Osteoblast (primary cell): ENCODE data around the gene AP2S1. TPM values are rescaled to one million over a fixed set of nuclear protein-coding genes. Genes with fewer than 3 reads are reported as not detected.

ENCODE experiments used
- DNase-seq: peaks from one replicate; pipeline ENCODE4 v3.0.0; 2011; ENCODE audit warnings: low spot score, mixed read lengths; ENCODE audit not compliant: insufficient read length; ENCODE audit errors: missing footprints
- H2AFZ ChIP-seq: 2 replicates; pipeline ENCODE4 v1.6.0; 2011; ENCODE audit warnings: mild to moderate bottlenecking, low read length
- H3K27ac ChIP-seq: 2 replicates; pipeline ENCODE4 v1.5.1; 2011; ENCODE audit warnings: mild to moderate bottlenecking, low read depth, low read length, moderate library complexity
- H3K27me3 ChIP-seq: 2 replicates; pipeline ENCODE4 v1.6.0; 2012; ENCODE audit warnings: mild to moderate bottlenecking, control low read depth, inconsistent platforms, low read length, moderate library complexity; ENCODE audit not compliant: insufficient read depth
- H3K36me3 ChIP-seq: 2 replicates; pipeline ENCODE4 v1.5.1; 2011; ENCODE audit warnings: mild to moderate bottlenecking, low read length, control low read depth, moderate library complexity; ENCODE audit not compliant: insufficient read depth
- H3K4me1 ChIP-seq: 2 replicates; pipeline ENCODE4 v1.5.1; 2011; ENCODE audit warnings: mild to moderate bottlenecking, low read length, control low read depth, moderate library complexity; ENCODE audit not compliant: insufficient read depth
- H3K4me2 ChIP-seq: 2 replicates; pipeline ENCODE4 v1.6.0; 2011; ENCODE audit warnings: mild to moderate bottlenecking, low read length; ENCODE audit not compliant: insufficient read depth
- H3K4me3 ChIP-seq: fragments of 200-600 bp; sonication (generic); 3 replicates; pipeline ENCODE4 v1.5.1; 2012; ENCODE audit warnings: mild to moderate bottlenecking, low read length, inconsistent platforms; ENCODE audit not compliant: insufficient read depth
- H3K79me2 ChIP-seq: 2 replicates; pipeline ENCODE4 v1.6.0; 2012; ENCODE audit warnings: mild to moderate bottlenecking, low read length, control low read depth, inconsistent platforms; ENCODE audit not compliant: insufficient read depth
- H3K9me3 ChIP-seq: 2 replicates; pipeline ENCODE4 v1.5.1; 2011; ENCODE audit warnings: low read depth, low read length, control low read depth
- H4K20me1 ChIP-seq: 2 replicates; pipeline ENCODE4 v1.6.0; 2012; ENCODE audit warnings: mild to moderate bottlenecking, low read length, control low read depth; ENCODE audit not compliant: insufficient read depth
- total RNA-seq: library from RNA; depleted of rRNA; stranded (reverse); fragments of >200 nt; gene quantifications from 2 replicates; pipeline ENCODE4 v1.2.3, GENCODE V29; 2012
- TF ChIP-seq, protein P1 (sequence below): IDR thresholded peaks from 2 replicates; pipeline ENCODE4 v1.5.1; 2011; ENCODE audit warnings: mild to moderate bottlenecking, low read depth, low read length, moderate library complexity; ENCODE audit errors: extremely low read depth

AP2S1 gene
- 117 and 136 TPM in 2 replicates for total RNA-seq

DNA sequence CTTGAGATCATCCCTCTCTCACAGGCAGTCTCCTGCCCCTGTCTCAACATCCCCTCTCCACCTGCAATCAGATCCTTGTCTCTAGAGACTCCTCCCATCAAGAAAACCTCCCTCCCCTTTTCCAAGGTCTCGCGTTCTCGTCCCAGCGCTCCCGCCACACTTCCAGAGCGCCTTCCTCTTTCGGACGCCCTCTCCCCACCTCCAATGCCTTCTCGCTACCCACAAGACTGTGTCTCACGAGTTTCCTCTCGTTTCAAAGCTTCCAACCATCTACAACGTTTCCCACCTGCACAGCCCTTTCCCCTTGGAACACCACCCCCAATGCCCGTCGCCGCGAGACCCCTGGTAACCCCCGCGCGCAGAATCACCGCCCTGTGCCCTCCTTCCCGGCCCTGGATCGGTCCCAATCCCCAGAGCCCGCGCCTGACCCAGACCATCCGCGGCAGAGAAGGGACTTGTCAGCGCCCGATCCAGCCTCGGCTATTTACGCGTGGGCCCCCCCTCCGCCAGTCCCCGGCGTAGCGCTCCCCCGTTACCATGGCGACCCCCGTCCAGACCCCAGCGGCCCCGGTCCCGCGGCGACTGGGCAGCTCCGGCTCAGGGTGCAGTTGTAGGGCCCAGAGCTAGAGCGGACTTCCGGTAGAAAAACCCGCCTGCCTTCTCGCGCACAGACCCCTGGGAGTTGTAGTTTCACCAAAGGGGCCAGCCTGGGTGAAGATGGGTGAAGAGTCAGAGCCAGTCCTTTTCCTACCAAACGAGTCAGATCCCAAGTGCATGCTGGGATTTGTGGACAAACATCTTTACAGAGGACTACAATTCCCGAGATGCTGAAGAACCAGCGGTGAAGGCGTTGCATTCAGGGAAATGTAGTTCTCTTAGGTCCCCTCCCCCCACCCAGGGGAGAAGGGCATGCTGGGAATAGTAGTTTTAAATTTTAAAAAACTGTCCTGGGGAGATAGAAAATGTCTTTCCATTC, at the start of gene AP2S1:
TSS of gene AP2S1 (minus strand) at position 619 of the 976 bp plus-strand sequence. CDS start at position 539, 80 bp downstream.
- no peaks in the 10 kb centered on the region for H3K9me3 ChIP-seq
- TF ChIP-seq, protein P1, sequence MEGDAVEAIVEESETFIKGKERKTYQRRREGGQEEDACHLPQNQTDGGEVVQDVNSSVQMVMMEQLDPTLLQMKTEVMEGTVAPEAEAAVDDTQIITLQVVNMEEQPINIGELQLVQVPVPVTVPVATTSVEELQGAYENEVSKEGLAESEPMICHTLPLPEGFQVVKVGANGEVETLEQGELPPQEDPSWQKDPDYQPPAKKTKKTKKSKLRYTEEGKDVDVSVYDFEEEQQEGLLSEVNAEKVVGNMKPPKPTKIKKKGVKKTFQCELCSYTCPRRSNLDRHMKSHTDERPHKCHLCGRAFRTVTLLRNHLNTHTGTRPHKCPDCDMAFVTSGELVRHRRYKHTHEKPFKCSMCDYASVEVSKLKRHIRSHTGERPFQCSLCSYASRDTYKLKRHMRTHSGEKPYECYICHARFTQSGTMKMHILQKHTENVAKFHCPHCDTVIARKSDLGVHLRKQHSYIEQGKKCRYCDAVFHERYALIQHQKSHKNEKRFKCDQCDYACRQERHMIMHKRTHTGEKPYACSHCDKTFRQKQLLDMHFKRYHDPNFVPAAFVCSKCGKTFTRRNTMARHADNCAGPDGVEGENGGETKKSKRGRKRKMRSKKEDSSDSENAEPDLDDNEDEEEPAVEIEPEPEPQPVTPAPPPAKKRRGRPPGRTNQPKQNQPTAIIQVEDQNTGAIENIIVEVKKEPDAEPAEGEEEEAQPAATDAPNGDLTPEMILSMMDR, result no peak
- peak within 1 kb of the TSS; percentile 97 for H3K27ac ChIP-seq
- peaks cover 45% of the 10 kb centered on the region for H3K79me2 ChIP-seq
- peak; percentile 98 for DNase-seq
- H2AFZ ChIP-seq, result peak within 1 kb of the TSS; percentile 73
- H3K4me2 ChIP-seq, result peak within 1 kb of the TSS; percentile 100
- peaks cover 15% of the 10 kb centered on the region for H3K4me1 ChIP-seq
- H3K36me3 ChIP-seq, result peaks cover 21% of the 10 kb centered on the region
- H3K4me3 ChIP-seq, result peak within 1 kb of the TSS; percentile 90
- H4K20me1 ChIP-seq, result peaks cover 19% of the 10 kb centered on the region
- H3K27me3 ChIP-seq, result no peaks in the 10 kb centered on the region

DNA sequence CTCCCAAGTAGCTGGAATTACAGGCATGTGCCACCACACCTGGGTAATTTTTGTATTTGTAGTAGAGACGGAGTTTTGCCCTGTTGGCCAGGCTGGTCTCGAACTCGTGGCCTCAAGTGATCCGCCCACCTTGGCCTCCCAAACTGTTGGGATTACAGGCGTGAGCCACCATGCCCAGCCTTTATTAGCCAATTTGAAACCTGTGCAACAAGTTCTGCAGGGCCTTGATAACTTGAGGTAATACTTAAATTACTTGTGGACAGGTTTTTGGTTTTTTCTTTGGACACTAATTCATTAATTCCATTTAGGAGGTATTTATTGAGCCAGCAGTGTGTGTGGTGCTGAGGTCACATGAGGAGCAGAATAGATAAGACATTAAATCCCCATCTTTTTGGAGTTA, 49.7 kb upstream of the AP2S1 start:
- peaks cover 46% of the 10 kb centered on the region for H4K20me1 ChIP-seq
- DNase-seq, result no peak
- TF ChIP-seq, protein P1, result no peak

DNA sequence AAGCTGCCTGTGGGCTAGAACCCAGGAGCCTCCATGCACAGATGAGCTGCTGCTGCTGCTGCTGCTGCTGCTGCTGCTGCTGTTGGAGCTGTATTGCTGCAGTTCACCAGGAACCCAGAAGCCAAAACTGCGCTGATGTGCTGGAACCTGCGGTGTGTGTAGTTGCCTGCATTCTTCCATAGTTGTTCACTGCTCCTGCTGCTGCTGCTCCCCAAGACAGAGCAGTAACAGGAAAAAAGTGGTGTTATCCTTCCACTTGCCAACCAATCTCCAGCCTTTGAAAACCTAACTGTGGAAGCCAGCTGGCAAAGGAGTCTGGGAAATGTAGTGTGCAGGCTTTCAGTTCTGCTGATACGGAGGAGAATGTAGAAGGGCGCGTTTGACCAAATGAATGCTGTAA, 48.1 kb upstream of the AP2S1 start:
- no peak overlapping the region for H2AFZ ChIP-seq

More for the DNA sequence above, 49.7 kb upstream of the AP2S1 start:
- Histone ChIP-seq H2AFZ (no peak overlapping the region), H3K4me3 (no peak overlapping the region), H3K79me2 (peaks cover 98% of the 10 kb centered on the region), H3K27ac (no peak overlapping the region), H3K27me3 (no peaks in the 10 kb centered on the region), H3K36me3 (no peaks in the 10 kb centered on the region), H3K9me3 (no peaks in the 10 kb centered on the region), H3K4me2 (no peak overlapping the region), H3K4me1 (peaks cover 50% of the 10 kb centered on the region)

More for the DNA sequence above, 48.1 kb upstream of the AP2S1 start:
- DNase-seq, result peak; percentile 89
- Histone ChIP-seq H3K4me1 (peaks cover 42% of the 10 kb centered on the region), H4K20me1 (peaks cover 46% of the 10 kb centered on the region), H3K79me2 (peaks cover 98% of the 10 kb centered on the region), H3K27me3 (no peaks in the 10 kb centered on the region), H3K9me3 (no peaks in the 10 kb centered on the region), H3K36me3 (no peaks in the 10 kb centered on the region), H3K4me2 (peak overlapping the region; percentile 21), H3K4me3 (no peak overlapping the region), H3K27ac (no peak overlapping the region)
- TF ChIP-seq, protein P1, result no peak
